ENCODE results near the gene TNS2. TPM values are rescaled to one million over a fixed set of nuclear protein-coding genes. Genes with fewer than 3 reads are reported as not detected.
A peak's percentile ranks its signal among the peaks of the same experiment; 100 is the strongest.

Gene TNS2
- total RNA-seq, 4 donors from 2014 or later: 74.4 to 114 (median 91.9) TPM

GRCh38 chr12:53067993-53068770 lies 18.3 kb downstream of the TNS2 start:
- H3K4me1 ChIP-seq: peaks cover 26 to 36% of the 10 kb centered on the region in 2 donors
- DNase-seq (peak in 1 of 2 donors; percentile 16), ATAC-seq (no peak)
- H3K36me3 ChIP-seq: peaks cover 0 to 25% of the 10 kb centered on the region in 2 donors
- in situ Hi-C loops (cut with MboI; ENCODE audit: low sequenced_read_pairs in 4 of 4) (loop anchor here in 2 of 4 donors (5.0 to 25.0 kb wide), 3 partner anchors 34 to 119 kb away; partner anchors contain the start of genes CSAD (in 2 of the 2), SOAT2 (in 2 of the 2) and ZNF740 (in 2 of the 2)), intact Hi-C loops (cut with DNase I; ENCODE audit: low total_unique reads) (loop anchor here (5.0 kb wide), 1 partner anchor 114 kb away; the partner anchor contains the start of genes CSAD and ZNF740)
- no peaks in the 10 kb centered on the region for H3K9me3 ChIP-seq
- H3K4me3 ChIP-seq: no peak overlapping the region
- no peak for TF ChIP-seq POLR2A (IDR thresholded peaks at IDR 0.05)
- TF ChIP-seq CTCF (IDR thresholded peaks at IDR 0.05 in 4 of 5, conservative IDR thresholded peaks at IDR 0.05 in 1 of 5): no peak
- H3K27ac ChIP-seq: peak overlapping the region; percentile 31 to 74 (median 72)
- H3K27me3 ChIP-seq: no peaks in the 10 kb centered on the region

DNA sequence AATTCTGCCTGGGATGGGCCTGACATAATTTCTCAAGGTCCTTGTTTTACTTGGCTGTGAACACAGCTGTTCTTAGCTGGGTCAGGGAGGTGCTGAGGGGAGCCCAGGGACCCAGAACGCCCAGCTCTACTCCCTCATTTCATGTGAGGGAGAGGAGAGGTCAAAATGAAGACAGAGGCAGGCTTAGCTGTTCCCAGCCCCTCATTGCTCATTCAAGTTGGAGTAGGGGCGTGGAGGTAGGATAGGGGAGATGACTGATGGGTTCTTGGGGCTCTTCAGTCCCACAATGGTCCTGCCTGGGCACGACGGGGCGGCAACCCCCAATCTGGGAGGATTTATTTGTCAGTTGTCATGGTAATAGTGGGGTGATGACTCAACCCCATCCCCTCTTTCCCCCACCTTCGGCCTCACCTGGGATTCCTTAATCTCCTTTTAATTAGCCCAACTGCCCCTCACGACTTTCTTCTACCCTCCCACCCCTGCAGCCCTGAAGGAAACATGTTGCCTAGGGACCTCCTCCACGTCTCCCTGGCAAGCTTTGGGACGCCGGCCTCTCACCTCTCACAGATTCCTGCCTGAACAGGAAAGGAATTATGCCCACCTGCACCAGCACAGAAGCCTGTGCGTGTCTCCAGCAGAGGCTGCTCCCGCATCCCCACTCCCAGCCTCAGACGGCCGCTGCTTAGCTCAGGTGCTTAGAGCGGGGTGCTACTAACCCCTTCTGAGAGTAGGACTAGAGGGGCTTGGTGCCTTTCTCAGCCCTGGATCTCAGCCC lies 19.1 kb downstream of the TNS2 start:
- no peaks in the 10 kb centered on the region for H3K9me3 ChIP-seq
- H3K27me3 ChIP-seq: no peaks in the 10 kb centered on the region
- ATAC-seq: no peak
- no peak overlapping the region for H3K4me3 ChIP-seq
- peaks cover 20 to 30% of the 10 kb centered on the region in 2 donors for H3K4me1 ChIP-seq
- peak overlapping the region; percentile 55 to 74 (median 68) for H3K27ac ChIP-seq
- H3K36me3 ChIP-seq: peaks cover 0 to 16% of the 10 kb centered on the region in 2 donors
- TF ChIP-seq POLR2A (IDR thresholded peaks at IDR 0.05) (no peak), CTCF (IDR thresholded peaks at IDR 0.05 in 4 of 5, conservative IDR thresholded peaks at IDR 0.05 in 1 of 5) (no peak)
- intact Hi-C loops (cut with DNase I; ENCODE audit: low total_unique reads): loop anchor here (5.0 kb wide), 1 partner anchor 113 kb away; the partner anchor contains the start of genes CSAD and ZNF740
- DNase-seq: peak in 1 of 2 donors; percentile 41
- in situ Hi-C loops (cut with MboI; ENCODE audit: low sequenced_read_pairs in 4 of 4): loop anchor here in 2 of 4 donors (5.0 to 25.0 kb wide), 3 partner anchors 33 to 118 kb away; partner anchors contain the start of genes CSAD (in 2 of the 2), SOAT2 (in 2 of the 2) and ZNF740 (in 2 of the 2)

GRCh38 chr12:53069621-53070410 lies 20.0 kb downstream of the TNS2 start:
- no peak overlapping the region for H3K4me3 ChIP-seq
- no peaks in the 10 kb centered on the region for H3K9me3 ChIP-seq
- ATAC-seq: peak in 1 of 2 donors; percentile 24
- no peaks in the 10 kb centered on the region for H3K27me3 ChIP-seq
- in situ Hi-C loops (cut with MboI; ENCODE audit: low sequenced_read_pairs in 4 of 4): loop anchor here in 2 of 4 donors (5.0 to 25.0 kb wide), 3 partner anchors 32 to 117 kb away; partner anchors contain the start of genes CSAD (in 2 of the 2), SOAT2 (in 2 of the 2) and ZNF740 (in 2 of the 2)
- TF ChIP-seq CTCF (IDR thresholded peaks at IDR 0.05 in 4 of 5, conservative IDR thresholded peaks at IDR 0.05 in 1 of 5) (no peak), POLR2A (IDR thresholded peaks at IDR 0.05) (no peak)
- peaks cover 19 to 27% of the 10 kb centered on the region in 2 donors for H3K4me1 ChIP-seq
- H3K36me3 ChIP-seq: peaks cover 0 to 18% of the 10 kb centered on the region in 2 donors
- peak overlapping the region; percentile 55 to 74 (median 68) for H3K27ac ChIP-seq
- peak; percentile 42 to 77 for DNase-seq
- intact Hi-C loops (cut with DNase I; ENCODE audit: low total_unique reads): loop anchor here (5.0 kb wide), 1 partner anchor 112 kb away; the partner anchor contains the start of genes CSAD and ZNF740

All from gastrocnemius medialis (tissue), 4 donors.